Measurements from ENCODE around the gene DNAJB4. TPM values are rescaled to one million over a fixed set of nuclear protein-coding genes. Genes with fewer than 3 reads are reported as not detected.
A peak's percentile ranks its signal among the peaks of the same experiment; 100 is the strongest.

Gene DNAJB4
- total and polyA plus RNA-seq, 2 experiments from 2014 or later = 29.5 to 36.5 TPM

- H3K79me2 ChIP-seq = peaks cover 44% of the 10 kb centered on the region
- no peaks in the 10 kb centered on the region for H3K9me2 ChIP-seq (replicated peaks; ENCODE audit: insufficient read depth)
- peak overlapping the region; percentile 86 for H3K27ac ChIP-seq
- H4K20me1 ChIP-seq (ENCODE audit: insufficient read depth, poor library complexity, severe bottlenecking) = peaks cover 13% of the 10 kb centered on the region
- H3K4me3 ChIP-seq = peak overlapping the region; percentile 34
- TF ChIP-seq, protein P1, sequence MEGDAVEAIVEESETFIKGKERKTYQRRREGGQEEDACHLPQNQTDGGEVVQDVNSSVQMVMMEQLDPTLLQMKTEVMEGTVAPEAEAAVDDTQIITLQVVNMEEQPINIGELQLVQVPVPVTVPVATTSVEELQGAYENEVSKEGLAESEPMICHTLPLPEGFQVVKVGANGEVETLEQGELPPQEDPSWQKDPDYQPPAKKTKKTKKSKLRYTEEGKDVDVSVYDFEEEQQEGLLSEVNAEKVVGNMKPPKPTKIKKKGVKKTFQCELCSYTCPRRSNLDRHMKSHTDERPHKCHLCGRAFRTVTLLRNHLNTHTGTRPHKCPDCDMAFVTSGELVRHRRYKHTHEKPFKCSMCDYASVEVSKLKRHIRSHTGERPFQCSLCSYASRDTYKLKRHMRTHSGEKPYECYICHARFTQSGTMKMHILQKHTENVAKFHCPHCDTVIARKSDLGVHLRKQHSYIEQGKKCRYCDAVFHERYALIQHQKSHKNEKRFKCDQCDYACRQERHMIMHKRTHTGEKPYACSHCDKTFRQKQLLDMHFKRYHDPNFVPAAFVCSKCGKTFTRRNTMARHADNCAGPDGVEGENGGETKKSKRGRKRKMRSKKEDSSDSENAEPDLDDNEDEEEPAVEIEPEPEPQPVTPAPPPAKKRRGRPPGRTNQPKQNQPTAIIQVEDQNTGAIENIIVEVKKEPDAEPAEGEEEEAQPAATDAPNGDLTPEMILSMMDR (IDR thresholded peaks at IDR 0.05; ENCODE audit: poor library complexity) = no peak
- TF ChIP-seq EZH2 (IDR thresholded peaks at IDR 0.05; ENCODE audit: borderline replicate concordance) (no peak), EZH2phosphoT487 (IDR thresholded peaks at IDR 0.05; ENCODE audit: low read depth, severe bottlenecking, unreplicated experiment) (no peak)
- H2AFZ ChIP-seq = peak overlapping the region; percentile 4
- H3K36me3 ChIP-seq (replicated peaks; ENCODE audit: insufficient read depth, low read depth) = no peaks in the 10 kb centered on the region
- no peak for DNase-seq (ENCODE audit: low spot score)
- 29% methylated on average over 1 of the region's 1 CpG for WGBS (ENCODE audit: low lambda C conversion rate, missing lambda C conversion rate)
- no peaks in the 10 kb centered on the region for H3K4me1 ChIP-seq (ENCODE audit: insufficient read depth)
- H3K4me2 ChIP-seq = peak overlapping the region; percentile 70
- no peaks in the 10 kb centered on the region for H3K27me3 ChIP-seq
- H3K9me3 ChIP-seq (ENCODE audit: low read depth) = no peaks in the 10 kb centered on the region
Measured at GRCh38 chr1:78005448-78005722, 646 bp downstream of the DNAJB4 start.

GRCh38 chr1:78005755-78006154 lies 1.0 kb downstream of the DNAJB4 start:
- Histone ChIP-seq H3K79me2 (peaks cover 48% of the 10 kb centered on the region), H3K27me3 (no peaks in the 10 kb centered on the region), H3K4me1 (ENCODE audit: insufficient read depth) (no peaks in the 10 kb centered on the region), H2AFZ (no peak overlapping the region), H3K36me3 (replicated peaks; ENCODE audit: insufficient read depth, low read depth) (no peaks in the 10 kb centered on the region), H3K4me2 (peak overlapping the region; percentile 70), H3K27ac (peak overlapping the region; percentile 86), H4K20me1 (ENCODE audit: insufficient read depth, poor library complexity, severe bottlenecking) (peaks cover 13% of the 10 kb centered on the region), H3K9me3 (ENCODE audit: low read depth) (no peaks in the 10 kb centered on the region), H3K9me2 (replicated peaks; ENCODE audit: insufficient read depth) (no peaks in the 10 kb centered on the region), H3K4me3 (peak overlapping the region; percentile 34)
- DNase-seq (ENCODE audit: low spot score) = peak; percentile 72
- no peak for TF ChIP-seq EZH2 (IDR thresholded peaks at IDR 0.05; ENCODE audit: borderline replicate concordance)
- TF ChIP-seq EZH2phosphoT487 (IDR thresholded peaks at IDR 0.05; ENCODE audit: low read depth, severe bottlenecking, unreplicated experiment) = no peak
- TF ChIP-seq, protein P1 (IDR thresholded peaks at IDR 0.05; ENCODE audit: poor library complexity) = no peak
- 34% methylated on average over 1 of the region's 1 CpG for WGBS (ENCODE audit: low lambda C conversion rate, missing lambda C conversion rate)

DNA sequence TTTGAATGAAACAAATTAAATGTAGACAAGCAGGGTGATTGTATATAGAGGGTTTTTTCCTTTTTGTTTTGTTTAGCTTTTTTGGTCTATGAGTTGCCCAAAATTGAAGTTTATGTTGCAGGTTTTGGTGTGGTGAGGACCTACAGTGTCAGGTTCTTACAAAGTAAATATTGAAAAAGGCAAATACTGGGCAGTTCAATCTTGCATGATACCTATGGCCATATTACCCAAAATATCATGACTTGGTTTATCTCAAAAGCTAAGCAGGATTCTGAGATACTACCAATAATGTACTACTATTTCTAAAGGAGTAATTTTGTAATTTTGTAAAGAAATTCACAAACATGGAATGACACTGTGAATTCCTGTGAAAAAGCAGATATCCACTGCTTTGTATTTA lies 1.8 kb downstream of the DNAJB4 start:
- TF ChIP-seq EZH2 (IDR thresholded peaks at IDR 0.05; ENCODE audit: borderline replicate concordance) (no peak), EZH2phosphoT487 (IDR thresholded peaks at IDR 0.05; ENCODE audit: low read depth, severe bottlenecking, unreplicated experiment) (no peak)
- TF ChIP-seq, protein P1 (IDR thresholded peaks at IDR 0.05; ENCODE audit: poor library complexity) = no peak
- Histone ChIP-seq H3K4me2 (peak overlapping the region; percentile 70), H3K36me3 (replicated peaks; ENCODE audit: insufficient read depth, low read depth) (no peaks in the 10 kb centered on the region), H3K27ac (peak overlapping the region; percentile 86), H3K9me2 (replicated peaks; ENCODE audit: insufficient read depth) (no peaks in the 10 kb centered on the region), H2AFZ (no peak overlapping the region), H3K9me3 (ENCODE audit: low read depth) (no peaks in the 10 kb centered on the region), H3K4me1 (ENCODE audit: insufficient read depth) (no peaks in the 10 kb centered on the region), H3K4me3 (peak overlapping the region; percentile 4), H4K20me1 (ENCODE audit: insufficient read depth, poor library complexity, severe bottlenecking) (peaks cover 13% of the 10 kb centered on the region), H3K27me3 (no peaks in the 10 kb centered on the region), H3K79me2 (peaks cover 53% of the 10 kb centered on the region)
- no peak for DNase-seq (ENCODE audit: low spot score)
